ENCODE data around the gene NUP54. TPM values are rescaled to one million over a fixed set of nuclear protein-coding genes. Genes with fewer than 3 reads are reported as not detected.

Gene NUP54
- total and polyA plus RNA-seq, 9 of the 15 experiments (the other 6 are each of a cell fraction or from before 2014, with no cell fraction given), result 29.6 to 115 (median 67.7) TPM

- peak; percentile 98 for TF ChIP-seq ZBTB40 (IDR thresholded peaks at IDR 0.05)
- peak; percentile 28; the same call in 1 of the 2 replicates for TF ChIP-seq ZBTB40 (CRISPR knock-in tag; IDR thresholded peaks at IDR 0.05)
- peak; percentile 91 for TF ChIP-seq KLF13 (tag; IDR thresholded peaks at IDR 0.05; ENCODE audit: borderline replicate concordance, low read depth)
- TF ChIP-seq SIN3B (IDR thresholded peaks at IDR 0.05; ENCODE audit: low read depth), result peak; percentile 94
- TF ChIP-seq BCOR (IDR thresholded peaks at IDR 0.05), result no peak
- peak; percentile 90 for TF ChIP-seq CXXC5 (CRISPR knock-in tag; IDR thresholded peaks at IDR 0.05)
- TF ChIP-seq, protein P1, sequence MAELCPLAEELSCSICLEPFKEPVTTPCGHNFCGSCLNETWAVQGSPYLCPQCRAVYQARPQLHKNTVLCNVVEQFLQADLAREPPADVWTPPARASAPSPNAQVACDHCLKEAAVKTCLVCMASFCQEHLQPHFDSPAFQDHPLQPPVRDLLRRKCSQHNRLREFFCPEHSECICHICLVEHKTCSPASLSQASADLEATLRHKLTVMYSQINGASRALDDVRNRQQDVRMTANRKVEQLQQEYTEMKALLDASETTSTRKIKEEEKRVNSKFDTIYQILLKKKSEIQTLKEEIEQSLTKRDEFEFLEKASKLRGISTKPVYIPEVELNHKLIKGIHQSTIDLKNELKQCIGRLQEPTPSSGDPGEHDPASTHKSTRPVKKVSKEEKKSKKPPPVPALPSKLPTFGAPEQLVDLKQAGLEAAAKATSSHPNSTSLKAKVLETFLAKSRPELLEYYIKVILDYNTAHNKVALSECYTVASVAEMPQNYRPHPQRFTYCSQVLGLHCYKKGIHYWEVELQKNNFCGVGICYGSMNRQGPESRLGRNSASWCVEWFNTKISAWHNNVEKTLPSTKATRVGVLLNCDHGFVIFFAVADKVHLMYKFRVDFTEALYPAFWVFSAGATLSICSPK (IDR thresholded peaks at IDR 0.05; ENCODE audit: borderline replicate concordance), result 0 out of 2 replicates have a peak, but pooled peaks have one; percentile 20
- TF ChIP-seq FOXK1 (CRISPR knock-in tag; IDR thresholded peaks at IDR 0.05; ENCODE audit: borderline replicate concordance), result peak; percentile 74; the same call in 1 of the 2 replicates
- peak; percentile 99 for TF ChIP-seq SP1 (CRISPR knock-in tag; IDR thresholded peaks at IDR 0.05)
- 0 out of 2 replicates have a peak, but pooled peaks have one; percentile 70 for TF ChIP-seq RERE (CRISPR knock-in tag; IDR thresholded peaks at IDR 0.05; ENCODE audit: borderline replicate concordance)
Measured at GRCh38 chr4:76148142-76148865, at the start of gene NUP54 (continued).

Data from K562 (cell line).